Choroid plexus epithelial cell (primary cell): Measurements from ENCODE around the gene YTHDF1.
"Not testable (repeated sequence)": the region's sequence is repeated elsewhere in the genome, so short reads cannot be mapped to it uniquely, and the experiment has no call there.

ENCODE experiments used
- DNase-seq: peaks from one replicate; pipeline ENCODE4 v3.0.0-alpha.2; 2010; ENCODE audit warnings: low read depth
- H3K4me3 ChIP-seq: 2 replicates; pipeline ENCODE4 v1.5.1; 2011; ENCODE audit warnings: low read depth, mild to moderate bottlenecking, control low read depth, low read length, moderate library complexity
- TF ChIP-seq, protein P1 (sequence below): conservative IDR thresholded peaks from 2 replicates; pipeline ENCODE4 v1.5.1; 2011; ENCODE audit warnings: low read depth, mild to moderate bottlenecking, control low read depth, inconsistent platforms, low read length, moderate library complexity

YTHDF1 gene

GRCh38 chr20:63160641-63161175 lies 55.2 kb downstream of the YTHDF1 start:
- DNase-seq = no peak
- H3K4me3 ChIP-seq = no peak overlapping the region
- TF ChIP-seq, protein P1, sequence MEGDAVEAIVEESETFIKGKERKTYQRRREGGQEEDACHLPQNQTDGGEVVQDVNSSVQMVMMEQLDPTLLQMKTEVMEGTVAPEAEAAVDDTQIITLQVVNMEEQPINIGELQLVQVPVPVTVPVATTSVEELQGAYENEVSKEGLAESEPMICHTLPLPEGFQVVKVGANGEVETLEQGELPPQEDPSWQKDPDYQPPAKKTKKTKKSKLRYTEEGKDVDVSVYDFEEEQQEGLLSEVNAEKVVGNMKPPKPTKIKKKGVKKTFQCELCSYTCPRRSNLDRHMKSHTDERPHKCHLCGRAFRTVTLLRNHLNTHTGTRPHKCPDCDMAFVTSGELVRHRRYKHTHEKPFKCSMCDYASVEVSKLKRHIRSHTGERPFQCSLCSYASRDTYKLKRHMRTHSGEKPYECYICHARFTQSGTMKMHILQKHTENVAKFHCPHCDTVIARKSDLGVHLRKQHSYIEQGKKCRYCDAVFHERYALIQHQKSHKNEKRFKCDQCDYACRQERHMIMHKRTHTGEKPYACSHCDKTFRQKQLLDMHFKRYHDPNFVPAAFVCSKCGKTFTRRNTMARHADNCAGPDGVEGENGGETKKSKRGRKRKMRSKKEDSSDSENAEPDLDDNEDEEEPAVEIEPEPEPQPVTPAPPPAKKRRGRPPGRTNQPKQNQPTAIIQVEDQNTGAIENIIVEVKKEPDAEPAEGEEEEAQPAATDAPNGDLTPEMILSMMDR = no peak

- H3K4me3 ChIP-seq = no peak overlapping the region
- TF ChIP-seq, protein P1 = no peak
- DNase-seq = no peak
These were observed 55.9 kb downstream of the YTHDF1 start for GRCh38 chr20:63159826-63160640.

DNA sequence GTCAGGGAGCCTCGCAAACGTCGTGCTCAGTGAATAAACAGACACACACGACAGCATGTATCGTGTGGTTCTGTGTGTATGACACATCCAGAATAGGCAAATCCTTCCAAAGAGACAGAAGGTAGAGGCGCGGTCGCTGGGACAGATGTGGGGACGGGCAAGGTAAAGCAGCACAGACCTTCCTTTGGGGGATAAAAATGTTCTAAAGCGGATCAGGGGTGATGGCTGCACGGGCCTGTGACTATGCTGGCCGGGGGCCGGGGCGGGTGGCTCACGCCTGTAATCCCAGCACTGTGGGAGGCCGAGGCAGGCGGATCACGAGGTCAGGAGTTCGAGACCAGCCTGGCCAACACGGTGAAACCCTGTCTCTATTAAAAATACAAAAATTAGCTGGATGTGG lies 56.7 kb downstream of the YTHDF1 start:
- not testable (repeated sequence) for DNase-seq, H3K4me3 ChIP-seq

DNA sequence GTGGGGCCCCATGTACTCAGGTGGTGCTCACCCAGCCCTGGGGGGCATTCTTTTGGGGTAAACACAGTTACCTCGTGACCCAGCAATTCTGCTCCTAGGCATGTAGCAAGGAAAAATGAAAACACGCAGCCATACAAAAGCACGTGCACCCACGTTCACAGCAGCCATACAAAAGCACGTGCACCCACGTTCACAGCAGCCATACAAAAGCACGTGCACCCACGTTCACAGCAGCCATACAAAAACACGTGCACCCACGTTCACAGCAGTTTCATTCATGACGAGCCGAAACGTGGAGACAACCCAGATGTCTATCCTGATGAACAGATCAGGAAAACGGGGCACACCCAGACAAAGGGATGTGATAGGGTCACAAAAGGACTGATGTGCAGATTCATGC lies 57.1 kb downstream of the YTHDF1 start:
- no peak overlapping the region for H3K4me3 ChIP-seq
- DNase-seq = no peak
- TF ChIP-seq, protein P1 = no peak

GRCh38 chr20:63158352-63158751 lies 57.6 kb downstream of the YTHDF1 start:
- TF ChIP-seq, protein P1 = no peak
- DNase-seq = no peak

GRCh38 chr20:63157431-63157830 lies 58.5 kb downstream of the YTHDF1 start:
- not testable (repeated sequence) for DNase-seq, H3K4me3 ChIP-seq

More at GRCh38 chr20:63158352-63158751, 57.6 kb downstream of the YTHDF1 start:
- H3K4me3 ChIP-seq = no peak overlapping the region

DNA sequence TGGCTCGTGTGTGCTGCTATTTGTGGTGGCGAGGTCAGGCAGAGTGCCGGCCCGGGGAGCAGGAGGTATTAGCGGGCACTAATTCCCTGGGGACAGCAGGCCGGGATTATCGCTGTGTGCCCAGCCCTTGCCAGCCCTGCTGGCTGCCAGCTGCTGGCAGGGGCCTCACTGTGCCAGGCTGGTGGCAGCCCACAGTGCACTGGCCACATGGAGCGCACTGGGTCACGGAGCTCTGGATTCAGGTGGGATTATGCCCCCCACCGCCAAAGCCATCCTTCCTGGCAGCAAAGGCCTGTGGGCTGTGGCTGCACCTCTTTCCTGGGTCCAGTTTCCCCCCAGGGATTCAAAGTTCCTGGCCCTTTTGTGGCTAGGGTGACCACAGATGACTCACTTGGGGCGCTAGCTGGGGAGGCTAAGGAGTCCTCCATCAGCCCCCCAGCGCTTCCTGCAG lies 59.7 kb downstream of the YTHDF1 start:
- DNase-seq = no peak
- H3K4me3 ChIP-seq = no peak overlapping the region
- TF ChIP-seq, protein P1 = no peak
